ENCODE results near the gene SCGB3A2.
"Not testable (repeated sequence)": the region's sequence is repeated elsewhere in the genome, so short reads cannot be mapped to it uniquely, and the experiment has no call there.

SCGB3A2 gene

DNA sequence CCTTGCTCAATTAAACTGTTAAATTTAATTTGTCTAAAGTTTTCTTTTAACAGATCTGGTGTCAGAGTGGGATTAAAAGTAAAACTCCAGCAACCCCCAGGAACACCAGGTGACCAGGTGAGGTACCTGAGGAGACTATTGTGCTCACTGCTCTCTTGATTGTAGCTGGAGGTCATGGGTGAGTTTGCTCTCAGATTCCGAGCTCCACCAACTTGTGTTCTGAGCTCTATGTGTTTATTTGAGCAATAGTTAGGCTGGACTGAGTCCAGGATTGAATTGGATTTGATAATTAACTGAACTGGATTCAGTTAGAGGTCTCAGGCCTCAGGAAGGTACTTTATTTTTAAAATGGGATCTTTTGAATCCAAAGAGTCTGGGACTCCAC is 17.9 kb upstream of the SCGB3A2 start:
- 94 to 97% methylated on average over 1 of the region's 1 CpG for WGBS, 2 experiments
- Histone ChIP-seq H3K27ac (ENCODE audit: insufficient read depth, low read depth, low read length, poor library complexity, severe bottlenecking) (no peak overlapping the region), H3K4me1 (ENCODE audit: control insufficient read depth, insufficient read depth, low read length) (no peaks in the 10 kb centered on the region), H3K27me3 (ENCODE audit: control insufficient read depth, insufficient read depth, low read length, poor library complexity, severe bottlenecking) (no peaks in the 10 kb centered on the region), H3K36me3 (ENCODE audit: control insufficient read depth, insufficient read depth, low read length) (no peaks in the 10 kb centered on the region), H3K4me3 (ENCODE audit: insufficient read depth, low read depth, low read length) (no peak overlapping the region), H3K9me3 (ENCODE audit: control insufficient read depth, low read length) (no peaks in the 10 kb centered on the region)

DNA sequence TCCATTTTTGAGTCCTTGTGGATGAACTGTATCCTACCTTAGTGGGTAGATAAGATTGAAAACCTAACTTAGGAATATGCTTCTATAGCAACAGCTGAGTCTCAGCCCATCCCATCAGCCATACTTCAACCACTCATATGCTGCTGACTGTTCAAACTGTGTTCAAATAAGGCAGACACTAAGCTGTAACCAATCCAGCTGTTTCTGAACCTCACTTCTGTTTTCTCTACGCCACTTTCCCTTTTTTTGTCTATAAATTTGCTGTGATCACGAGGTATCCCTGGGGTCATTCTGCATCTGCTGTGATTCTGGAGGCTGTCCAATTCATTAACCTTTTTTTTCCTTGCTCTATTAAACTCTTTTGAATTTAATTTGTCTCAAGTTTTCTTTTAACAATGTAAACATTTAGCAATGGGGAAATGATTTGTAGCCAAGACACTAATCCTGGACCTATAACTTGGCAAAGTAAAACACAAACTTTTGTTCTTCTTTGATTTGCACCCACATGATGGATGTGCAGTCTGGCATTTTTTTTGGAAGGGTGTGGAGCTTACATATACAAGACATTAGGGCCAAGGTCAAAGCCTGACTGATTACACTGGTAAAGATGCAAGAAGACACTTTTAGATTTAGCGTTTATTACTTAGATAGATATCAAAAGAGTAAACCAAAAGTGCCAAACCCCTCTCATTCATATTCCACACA is 14.9 kb upstream of the SCGB3A2 start:
- WGBS, 2 experiments = 97% methylated on average over 3 of the region's 3 CpGs
- Histone ChIP-seq H3K27me3 (ENCODE audit: control insufficient read depth, insufficient read depth, low read length, poor library complexity, severe bottlenecking) (no peaks in the 10 kb centered on the region), H3K9me3 (ENCODE audit: control insufficient read depth, low read length) (no peaks in the 10 kb centered on the region), H3K27ac (ENCODE audit: insufficient read depth, low read depth, low read length, poor library complexity, severe bottlenecking) (no peak overlapping the region), H3K4me3 (ENCODE audit: insufficient read depth, low read depth, low read length) (no peak overlapping the region), H3K36me3 (ENCODE audit: control insufficient read depth, insufficient read depth, low read length) (no peaks in the 10 kb centered on the region), H3K4me1 (ENCODE audit: control insufficient read depth, insufficient read depth, low read length) (no peaks in the 10 kb centered on the region)

DNA sequence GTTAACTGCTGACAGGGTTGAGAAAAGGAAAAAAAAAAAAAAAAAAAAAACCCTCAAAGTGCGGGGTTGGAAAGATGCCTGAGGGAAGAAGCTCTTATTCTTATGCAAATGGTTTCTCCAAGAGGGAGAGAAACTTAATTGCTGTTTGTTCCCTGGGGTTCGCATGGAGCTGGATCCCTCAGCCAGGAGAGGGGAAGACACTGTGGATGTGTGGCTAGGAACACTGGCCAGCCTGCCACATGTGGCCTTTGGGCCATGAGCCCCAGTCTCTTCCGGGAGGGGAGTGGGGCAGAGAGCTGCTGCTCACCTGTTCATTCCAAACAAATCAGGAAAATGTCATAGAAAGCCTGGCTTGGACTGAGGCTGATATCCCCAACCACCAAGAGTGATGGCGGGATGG is 9.4 kb upstream of the SCGB3A2 start:
- Histone ChIP-seq H3K27ac (ENCODE audit: insufficient read depth, low read depth, low read length, poor library complexity, severe bottlenecking) (peak overlapping the region; percentile 27), H3K4me3 (ENCODE audit: insufficient read depth, low read depth, low read length) (no peak overlapping the region), H3K27me3 (ENCODE audit: control insufficient read depth, insufficient read depth, low read length, poor library complexity, severe bottlenecking) (peaks cover 24% of the 10 kb centered on the region), H3K36me3 (ENCODE audit: control insufficient read depth, insufficient read depth, low read length) (no peaks in the 10 kb centered on the region), H3K4me1 (ENCODE audit: control insufficient read depth, insufficient read depth, low read length) (peaks cover 4% of the 10 kb centered on the region), H3K9me3 (ENCODE audit: control insufficient read depth, low read length) (no peaks in the 10 kb centered on the region)
- WGBS, 2 experiments = 10 to 11% methylated on average over 4 of the region's 4 CpGs

DNA sequence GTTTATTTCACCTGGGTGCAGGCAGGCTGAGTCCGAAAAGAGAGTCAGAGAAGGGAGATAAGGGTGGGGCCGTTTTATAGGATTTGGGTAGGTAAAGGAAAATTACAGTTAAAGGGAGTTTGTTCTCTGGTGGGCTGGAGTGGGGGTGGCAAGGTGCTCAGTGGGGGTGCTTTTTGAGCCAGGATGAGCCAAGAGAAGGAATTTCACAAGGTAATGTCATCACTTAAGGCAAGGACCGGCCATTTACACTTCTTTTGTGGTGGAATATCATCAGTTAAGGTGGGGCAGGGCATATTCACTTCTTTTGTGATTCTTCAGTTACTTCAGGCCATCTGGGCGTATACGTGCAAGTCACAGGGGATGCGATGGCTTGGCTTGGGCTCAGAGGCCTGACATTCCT is 8.6 kb upstream of the SCGB3A2 start:
- not testable (repeated sequence) for H3K36me3 ChIP-seq (ENCODE audit: control insufficient read depth, insufficient read depth, low read length); H3K27ac ChIP-seq (ENCODE audit: insufficient read depth, low read depth, low read length, poor library complexity, severe bottlenecking); H3K9me3 ChIP-seq (ENCODE audit: control insufficient read depth, low read length); H3K4me1 ChIP-seq (ENCODE audit: control insufficient read depth, insufficient read depth, low read length); H3K4me3 ChIP-seq (ENCODE audit: insufficient read depth, low read depth, low read length)
- H3K27me3 ChIP-seq (ENCODE audit: control insufficient read depth, insufficient read depth, low read length, poor library complexity, severe bottlenecking) = peaks cover 24% of the 10 kb centered on the region
- WGBS, 2 experiments = 18 to 31% methylated on average over 2 to 4 of the region's 6 CpGs

DNA sequence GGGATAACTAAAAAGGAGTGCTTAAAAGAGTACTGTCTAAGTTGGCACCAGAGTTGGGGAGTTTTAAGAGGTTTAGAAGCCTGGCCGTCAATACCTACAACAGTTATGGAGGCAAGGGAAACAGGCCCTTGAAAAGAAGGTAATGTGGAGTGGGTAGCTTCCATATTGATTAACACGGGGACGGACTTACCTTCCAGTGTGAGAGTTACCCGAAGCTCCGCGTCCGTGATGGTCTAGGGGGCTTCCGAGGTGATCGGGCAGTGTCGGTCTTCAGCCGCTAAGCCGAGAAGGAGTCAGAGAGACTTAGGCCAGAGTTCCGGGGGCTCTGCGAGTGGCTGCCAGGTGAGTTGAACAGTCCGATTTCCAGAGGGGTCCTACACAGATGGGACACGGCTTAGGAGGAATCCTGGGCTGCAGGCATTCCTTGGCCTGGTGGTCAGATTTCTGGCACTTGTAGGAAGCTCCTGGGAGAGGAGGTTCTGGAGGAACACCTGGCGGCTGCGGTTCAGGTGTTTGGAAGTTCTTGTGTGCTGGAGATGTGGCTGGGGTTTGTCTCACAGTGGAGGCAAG is 6.4 kb upstream of the SCGB3A2 start:
- not testable (repeated sequence) for H3K9me3 ChIP-seq (ENCODE audit: control insufficient read depth, low read length); H3K36me3 ChIP-seq (ENCODE audit: control insufficient read depth, insufficient read depth, low read length); H3K4me3 ChIP-seq (ENCODE audit: insufficient read depth, low read depth, low read length); H3K27ac ChIP-seq (ENCODE audit: insufficient read depth, low read depth, low read length, poor library complexity, severe bottlenecking)
- peaks cover 24% of the 10 kb centered on the region for H3K27me3 ChIP-seq (ENCODE audit: control insufficient read depth, insufficient read depth, low read length, poor library complexity, severe bottlenecking)
- WGBS, 2 experiments = 8% methylated on average over 16 of the region's 18 CpGs
- H3K4me1 ChIP-seq (ENCODE audit: control insufficient read depth, insufficient read depth, low read length) = peaks cover 14% of the 10 kb centered on the region

DNA sequence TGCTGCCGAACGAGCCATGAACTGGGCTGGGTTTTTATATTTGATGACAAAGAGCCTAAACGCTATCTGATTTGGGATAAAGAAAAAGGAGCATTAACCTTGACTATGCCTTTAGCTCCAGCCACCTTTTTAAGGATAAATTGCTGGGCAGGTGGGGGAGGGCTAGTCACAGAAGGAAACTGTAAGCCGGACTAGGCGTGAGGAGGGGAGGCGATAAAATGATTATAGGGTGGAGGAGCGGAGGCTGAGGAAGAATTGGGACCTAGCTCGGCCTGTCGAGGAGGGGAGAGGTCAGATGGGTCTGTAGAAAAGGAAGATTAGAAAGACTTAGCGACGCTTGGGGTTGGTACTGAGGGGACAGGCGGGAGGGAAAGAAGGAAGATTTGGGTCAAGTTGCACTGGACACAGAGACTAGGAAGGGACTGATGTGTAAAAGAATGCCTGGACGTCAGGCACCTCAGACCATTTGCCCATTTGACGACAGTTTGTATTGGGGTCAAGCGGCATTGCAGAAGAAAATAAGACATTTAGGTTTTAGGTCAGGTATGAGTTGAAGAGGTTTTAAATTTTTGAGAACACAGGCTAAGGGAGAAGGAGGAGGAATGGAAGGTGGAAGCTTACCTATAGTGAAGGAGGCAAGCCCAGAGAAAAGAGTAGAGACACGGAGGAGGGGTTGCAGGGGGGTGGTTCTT is 5.6 kb upstream of the SCGB3A2 start:
- H3K27me3 ChIP-seq (ENCODE audit: control insufficient read depth, insufficient read depth, low read length, poor library complexity, severe bottlenecking) = peaks cover 24% of the 10 kb centered on the region
- not testable (repeated sequence) for H3K9me3 ChIP-seq (ENCODE audit: control insufficient read depth, low read length); H3K4me3 ChIP-seq (ENCODE audit: insufficient read depth, low read depth, low read length); H3K27ac ChIP-seq (ENCODE audit: insufficient read depth, low read depth, low read length, poor library complexity, severe bottlenecking); H3K36me3 ChIP-seq (ENCODE audit: control insufficient read depth, insufficient read depth, low read length)
- H3K4me1 ChIP-seq (ENCODE audit: control insufficient read depth, insufficient read depth, low read length) = peaks cover 14% of the 10 kb centered on the region
- WGBS, 2 experiments = 7% methylated on average over 16 of the region's 16 CpGs

DNA sequence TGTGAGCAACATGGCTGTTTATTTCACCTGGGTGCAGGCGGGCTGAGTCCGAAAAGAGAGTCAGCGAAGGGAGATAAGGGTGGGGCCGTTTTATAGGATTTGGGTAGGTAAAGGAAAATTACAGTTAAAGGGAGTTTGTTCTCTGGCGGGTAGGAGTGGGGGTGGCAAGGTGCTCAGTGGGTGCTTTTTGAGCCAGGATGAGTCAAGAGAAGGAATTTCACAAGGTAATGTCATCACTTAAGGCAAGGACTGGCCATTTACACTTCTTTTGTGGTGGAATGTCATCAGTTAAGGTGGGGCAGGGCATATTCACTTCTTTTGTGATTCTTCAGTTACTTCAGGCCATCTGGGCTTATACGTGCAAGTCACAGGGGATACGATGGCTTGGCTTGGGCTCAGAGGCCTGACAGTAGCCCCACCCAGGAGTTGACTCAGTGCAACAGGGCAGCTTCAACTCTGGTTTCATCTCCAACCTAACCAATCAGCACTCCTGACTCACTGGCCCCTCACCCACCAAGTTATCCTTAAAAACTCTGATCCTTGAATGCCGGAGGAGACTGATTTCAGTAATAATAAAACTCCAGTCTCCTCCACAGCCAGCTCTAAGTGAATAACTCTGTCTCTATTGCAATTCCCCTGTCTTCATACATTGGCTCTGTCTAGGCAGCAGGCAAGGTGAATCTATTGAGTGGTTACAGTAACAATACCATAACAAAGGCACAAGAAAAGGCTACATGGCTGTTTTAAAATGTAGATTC is 4.2 kb upstream of the SCGB3A2 start:
- 24 to 25% methylated on average over 8 of the region's 8 CpGs for WGBS, 2 experiments
- not testable (repeated sequence) for H3K9me3 ChIP-seq (ENCODE audit: control insufficient read depth, low read length); H3K4me3 ChIP-seq (ENCODE audit: insufficient read depth, low read depth, low read length); H3K36me3 ChIP-seq (ENCODE audit: control insufficient read depth, insufficient read depth, low read length); H3K27ac ChIP-seq (ENCODE audit: insufficient read depth, low read depth, low read length, poor library complexity, severe bottlenecking)
- H3K4me1 ChIP-seq (ENCODE audit: control insufficient read depth, insufficient read depth, low read length) = peaks cover 12% of the 10 kb centered on the region
- H3K27me3 ChIP-seq (ENCODE audit: control insufficient read depth, insufficient read depth, low read length, poor library complexity, severe bottlenecking) = peaks cover 24% of the 10 kb centered on the region

DNA sequence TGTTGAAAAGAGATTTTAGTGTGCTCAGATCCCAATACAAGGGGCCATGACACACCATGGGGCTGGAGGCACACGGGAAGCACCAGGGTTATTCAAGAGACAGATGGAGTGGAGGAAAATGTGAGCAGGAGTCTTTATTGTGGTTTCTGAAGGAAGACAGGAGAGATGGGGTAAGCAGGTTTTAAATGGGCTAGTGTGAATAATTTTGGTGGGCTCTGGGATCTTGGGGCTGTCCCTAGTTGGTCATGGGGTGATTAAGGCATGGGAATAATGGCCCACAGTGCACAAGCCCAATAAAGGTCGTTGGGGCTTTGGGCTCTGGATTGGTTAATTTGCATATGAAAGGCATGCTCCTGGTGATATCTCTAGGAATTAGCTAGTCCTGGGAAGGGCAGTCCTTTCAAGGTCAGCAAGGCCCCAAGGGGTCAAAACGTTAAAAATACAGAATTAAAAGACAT is 3.6 kb upstream of the SCGB3A2 start:
- H3K27me3 ChIP-seq (ENCODE audit: control insufficient read depth, insufficient read depth, low read length, poor library complexity, severe bottlenecking) = peaks cover 24% of the 10 kb centered on the region
- H3K27ac ChIP-seq (ENCODE audit: insufficient read depth, low read depth, low read length, poor library complexity, severe bottlenecking) = no peak overlapping the region
- H3K4me3 ChIP-seq (ENCODE audit: insufficient read depth, low read depth, low read length) = no peak overlapping the region
- 2 to 4% methylated on average over 3 of the region's 3 CpGs for WGBS, 2 experiments
- H3K9me3 ChIP-seq (ENCODE audit: control insufficient read depth, low read length) = no peaks in the 10 kb centered on the region
- peaks cover 10% of the 10 kb centered on the region for H3K4me1 ChIP-seq (ENCODE audit: control insufficient read depth, insufficient read depth, low read length)
- H3K36me3 ChIP-seq (ENCODE audit: control insufficient read depth, insufficient read depth, low read length) = no peaks in the 10 kb centered on the region

DNA sequence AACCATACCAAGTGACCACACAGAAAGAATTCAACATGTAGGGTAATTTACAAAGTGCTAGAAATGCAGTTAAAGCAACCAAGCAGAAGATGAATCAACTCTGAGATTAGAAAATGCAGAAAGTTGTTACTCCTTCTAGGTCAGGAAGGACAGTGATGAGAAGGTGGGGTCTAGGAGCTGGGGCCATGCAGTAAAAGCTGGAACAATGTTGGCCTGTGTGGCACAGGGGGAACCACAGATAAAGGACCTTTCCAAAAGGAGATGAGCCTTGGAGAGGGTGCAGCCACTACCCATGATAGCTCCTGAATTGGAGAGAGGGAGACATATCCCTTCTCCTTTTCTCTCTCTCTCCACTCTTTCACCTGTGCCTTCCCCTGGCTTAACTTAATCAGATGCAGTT is 2.4 kb upstream of the SCGB3A2 start:
- H3K36me3 ChIP-seq (ENCODE audit: control insufficient read depth, insufficient read depth, low read length) = no peaks in the 10 kb centered on the region
- no peak overlapping the region for H3K27ac ChIP-seq (ENCODE audit: insufficient read depth, low read depth, low read length, poor library complexity, severe bottlenecking)
- peaks cover 24% of the 10 kb centered on the region for H3K27me3 ChIP-seq (ENCODE audit: control insufficient read depth, insufficient read depth, low read length, poor library complexity, severe bottlenecking)
- peaks cover 10% of the 10 kb centered on the region for H3K4me1 ChIP-seq (ENCODE audit: control insufficient read depth, insufficient read depth, low read length)
- H3K9me3 ChIP-seq (ENCODE audit: control insufficient read depth, low read length) = no peaks in the 10 kb centered on the region
- H3K4me3 ChIP-seq (ENCODE audit: insufficient read depth, low read depth, low read length) = no peak overlapping the region

DNA sequence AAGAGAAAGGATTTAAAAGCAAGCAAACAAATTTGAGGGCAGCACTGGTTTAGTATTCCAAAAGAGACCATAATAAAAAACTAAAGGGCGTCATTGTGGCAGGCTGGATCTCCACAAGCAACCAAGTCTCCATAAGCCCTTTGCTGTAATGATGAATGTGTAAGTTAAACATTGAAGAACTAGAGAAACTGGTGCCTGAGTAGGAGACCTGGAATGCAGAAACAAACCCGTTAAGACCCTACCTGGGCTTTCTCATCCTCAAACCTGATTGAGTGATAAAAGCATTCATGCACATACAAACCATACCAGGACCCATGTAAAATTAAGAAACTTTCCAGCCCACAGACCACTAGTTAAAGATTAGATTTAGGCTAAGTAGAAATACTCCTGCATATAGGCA is 1.9 kb upstream of the SCGB3A2 start:
- peaks cover 20% of the 10 kb centered on the region for H3K27me3 ChIP-seq (ENCODE audit: control insufficient read depth, insufficient read depth, low read length, poor library complexity, severe bottlenecking)
- no peak overlapping the region for H3K27ac ChIP-seq (ENCODE audit: insufficient read depth, low read depth, low read length, poor library complexity, severe bottlenecking)
- H3K9me3 ChIP-seq (ENCODE audit: control insufficient read depth, low read length) = no peaks in the 10 kb centered on the region
- no peaks in the 10 kb centered on the region for H3K36me3 ChIP-seq (ENCODE audit: control insufficient read depth, insufficient read depth, low read length)
- H3K4me1 ChIP-seq (ENCODE audit: control insufficient read depth, insufficient read depth, low read length) = peaks cover 10% of the 10 kb centered on the region
- no peak overlapping the region for H3K4me3 ChIP-seq (ENCODE audit: insufficient read depth, low read depth, low read length)
- WGBS, 2 experiments = 93% methylated on average over 2 of the region's 2 CpGs

Measured in ectodermal cell (in vitro differentiated cells).